Endothelial cell of umbilical vein (primary cell): ENCODE data around the gene MLC1. TPM values are rescaled to one million over a fixed set of nuclear protein-coding genes. Genes with fewer than 3 reads are reported as not detected.

Experiments
- BruUV-seq: library from RNA; stranded (reverse); fragments of 400-500 nt; replicated peaks from 2 replicates; lab custom pipeline; 2021; lab: Mats Ljungman, UMichigan
- CTCF ChIA-PET: fragments of 300-600, 350-600 bp; sonication (Branson Sonifier 250); formaldehyde crosslinking; loops from one replicate; lab custom pipeline; 2021; ENCODE audit warnings: antibody characterized with exemption, inconsistent platforms; lab: Charles Lee
- POLR2A ChIA-PET: fragments of 300-600, 350-600 bp; sonication (Branson Sonifier 250); formaldehyde crosslinking; loops from one replicate; lab custom pipeline; 2021; ENCODE audit warnings: antibody characterized with exemption, inconsistent platforms; lab: Charles Lee
- DNase-seq: peaks from one replicate; pipeline ENCODE4 v3.0.0-alpha.2; 2011; ENCODE audit warnings: low read depth, low spot score
- FAIRE-seq: peaks from 2 replicates; lab custom pipeline; 2011; peaks lifted over from hg19 to GRCh38; lab: Jason Lieb, UNC
- H2AFZ ChIP-seq: 2 replicates; pipeline ENCODE4 v1.6.0; 2012; ENCODE audit warnings: low read depth, low read length, control low read depth, inconsistent platforms
- H3K27ac ChIP-seq: 2 replicates; pipeline ENCODE4 v1.5.1; 2011; ENCODE audit warnings: low read depth, mild to moderate bottlenecking, control low read depth, low read length, moderate library complexity; ENCODE audit not compliant: insufficient read depth
- H3K27me3 ChIP-seq, 2 experiments: 2 replicates each; pipeline versions ENCODE4 v1.6.0 to v1.6.1; 2011; ENCODE audit warnings: low read length in 2 of 2, mixed read lengths in 1 of 2; ENCODE audit not compliant: control insufficient read depth in 2 of 2, insufficient read depth in 2 of 2
- H3K36me3 ChIP-seq, 2 experiments: 2 replicates in 1 of 2; 3 replicates in 1 of 2; pipeline ENCODE4 v1.5.1; 2011; ENCODE audit warnings: low read length in 2 of 2, mild to moderate bottlenecking in 1 of 2, moderate library complexity in 1 of 2; ENCODE audit not compliant: control insufficient read depth in 2 of 2, insufficient read depth in 2 of 2; ENCODE audit errors: extremely low read depth in 1 of 2
- H3K4me1 ChIP-seq: 3 replicates; pipeline ENCODE4 v1.5.1; 2011; ENCODE audit warnings: mild to moderate bottlenecking, low read length; ENCODE audit not compliant: control insufficient read depth, insufficient read depth; ENCODE audit errors: extremely low read depth
- H3K4me2 ChIP-seq: 2 replicates; pipeline ENCODE4 v1.6.1; 2011; ENCODE audit warnings: low read length, control low read depth, mixed read lengths; ENCODE audit not compliant: insufficient read depth
- H3K4me3 ChIP-seq, 3 experiments: fragments of 200-600 bp in 1 of 3; sonication (generic), shearing (Covaris generic) in 1 of 3; replicated peaks in 1 of 3; 2 replicates each; pipeline ENCODE4 v1.5.1; 2011 to 2016; ENCODE audit warnings: control low read depth in 3 of 3, low read length in 3 of 3, mild to moderate bottlenecking in 2 of 3, inconsistent platforms in 1 of 3, low read depth in 1 of 3, moderate library complexity in 1 of 3; ENCODE audit not compliant: insufficient read depth in 1 of 3
- H3K79me2 ChIP-seq: 2 replicates; pipeline ENCODE4 v1.6.0; 2012; ENCODE audit warnings: low read length, inconsistent platforms; ENCODE audit not compliant: control insufficient read depth, insufficient read depth
- H3K9ac ChIP-seq: replicated peaks from 2 replicates; pipeline ENCODE3; 2011; ENCODE audit warnings: low read length, control low read depth; ENCODE audit not compliant: insufficient read depth; ENCODE audit errors: extremely low read depth
- H3K9me1 ChIP-seq: replicated peaks from 3 replicates; pipeline ENCODE4 v1.6.0; 2011; ENCODE audit warnings: mild to moderate bottlenecking, low read length; ENCODE audit not compliant: control insufficient read depth, insufficient read depth; ENCODE audit errors: extremely low read depth
- H3K9me3 ChIP-seq: replicated peaks from 2 replicates; pipeline ENCODE4 v1.5.1; 2012; ENCODE audit warnings: low read length, inconsistent platforms; ENCODE audit not compliant: control insufficient read depth, insufficient read depth
- H4K20me1 ChIP-seq: replicated peaks from 2 replicates; pipeline ENCODE3; 2011; ENCODE audit warnings: mild to moderate bottlenecking, low read length; ENCODE audit not compliant: control insufficient read depth, insufficient read depth; ENCODE audit errors: extremely low read depth
- CTCF ChIP-seq, 2 donors: IDR thresholded peaks; 1 replicate in 1 of 2; 2 replicates in 1 of 2; pipeline ENCODE4 v1.5.1; 2011; ENCODE audit warnings: low read length in 2 of 2, mild to moderate bottlenecking in 2 of 2, moderate library complexity in 2 of 2, control low read depth in 1 of 2, inconsistent platforms in 1 of 2, low read depth in 1 of 2; ENCODE audit not compliant: insufficient read depth in 1 of 2; ENCODE audit errors: extremely low read depth in 1 of 2
- EZH2 ChIP-seq: IDR thresholded peaks from 2 replicates; pipeline ENCODE4 v1.6.1; 2012; ENCODE audit warnings: borderline replicate concordance, low read depth, mild to moderate bottlenecking, moderate library complexity, low read length, inconsistent platforms; ENCODE audit not compliant: severe bottlenecking
- FOS ChIP-seq: IDR thresholded peaks from 2 replicates; pipeline ENCODE4 v1.6.1; 2011; ENCODE audit warnings: mild to moderate bottlenecking, low read length, moderate library complexity, borderline replicate concordance; ENCODE audit not compliant: insufficient read depth
- GATA2 ChIP-seq: IDR thresholded peaks from 2 replicates; pipeline ENCODE4 v1.7.0; 2011; ENCODE audit warnings: low read depth, mild to moderate bottlenecking, moderate library complexity, mixed read lengths, low read length; ENCODE audit not compliant: insufficient read length, insufficient read depth
- JUN ChIP-seq: IDR thresholded peaks from 2 replicates; pipeline ENCODE4 v1.6.1; 2011; ENCODE audit warnings: borderline replicate concordance, low read depth; ENCODE audit not compliant: insufficient read length, insufficient read depth
- MAX ChIP-seq: IDR thresholded peaks from 2 replicates; pipeline ENCODE4 v1.6.1; 2011; ENCODE audit not compliant: insufficient read depth, insufficient read length
- MYC ChIP-seq: IDR thresholded peaks from one replicate; pipeline ENCODE4 v1.6.1; 2011; ENCODE audit warnings: mild to moderate bottlenecking, low read depth, low read length
- POLR2A ChIP-seq: IDR thresholded peaks from 2 replicates; pipeline ENCODE4 v1.6.1; 2012; ENCODE audit warnings: low read depth, mild to moderate bottlenecking, control low read depth, low read length
- POLR2AphosphoS5 ChIP-seq: IDR thresholded peaks from 2 replicates; pipeline ENCODE4 v1.6.1; 2012; ENCODE audit warnings: low read depth, mild to moderate bottlenecking, control low read depth, low read length, moderate library complexity; ENCODE audit not compliant: insufficient read depth
- dilution Hi-C: fragments of 300-500 bp; cut with MboI; formaldehyde crosslinking; loops from one replicate; pipeline ENCODE4 v1.15.0; 2019; ENCODE audit warnings: low sequenced_read_pairs; ENCODE audit not compliant: extremely low pct_ligation_motif_present
- intact Hi-C: fragments of 100-400 bp; cut with micrococcal nuclease; formaldehyde crosslinking; loops from one replicate; pipeline ENCODE4 v1.10.0; 2022
- polyA plus RNA-seq, 4 experiments: library from polyadenylated mRNA; depleted of rRNA in 3 of 4; stranded (reverse) in 3 of 4; unstranded in 1 of 4; fragments of >200 nt; gene quantifications; 2 replicates each; pipeline versions ENCODE4 v1.2.1 to v1.2.3, GENCODE V29; 2011 to 2012; ENCODE audit warnings: missing spikeins in 1 of 4
- total RNA-seq: library from RNA; stranded (reverse); gene quantifications from 2 replicates; pipeline ENCODE4 v1.2.3, GENCODE V29; 2021

Gene MLC1
- total and polyA plus RNA-seq, 2 donors (not counting 3 experiments of a cell fraction or from before 2014, with no cell fraction given): not detected

GRCh38 chr22:50051930-50052329, 33.3 kb downstream of the MLC1 start:
- no peak overlapping the region for H3K4me3 ChIP-seq
- no peak overlapping the region for H2AFZ ChIP-seq
- CTCF ChIA-PET: interaction anchor here (2.0 kb wide), 1 partner anchor 22 kb away, joined by 13 read pairs; no protein-coding TSS in a partner anchor
- DNase-seq (no peak), FAIRE-seq (no peak)
- no TSS peak for BruUV-seq
- H3K27me3 ChIP-seq: no peaks in the 10 kb centered on the region
- TF ChIP-seq MYC (no peak), FOS (no peak), POLR2A (no peak), GATA2 (no peak), POLR2AphosphoS5 (no peak)
- dilution Hi-C loops: no loop called here
- no peak overlapping the region for H3K4me2 ChIP-seq
- H3K9me3 ChIP-seq: no peaks in the 10 kb centered on the region
- intact Hi-C loops: no loop called here
- no peak overlapping the region for H3K27ac ChIP-seq
- H4K20me1 ChIP-seq: no peaks in the 10 kb centered on the region
- POLR2A ChIA-PET: no interaction called here
- H3K9ac ChIP-seq: no peak overlapping the region
- no peaks in the 10 kb centered on the region for H3K4me1 ChIP-seq
- H3K36me3 ChIP-seq: no peaks in the 10 kb centered on the region
- H3K9me1 ChIP-seq: no peaks in the 10 kb centered on the region
- H3K79me2 ChIP-seq: no peaks in the 10 kb centered on the region

GRCh38 chr22:50049299-50050195, 35.7 kb downstream of the MLC1 start:
- DNase-seq: no peak
- TF ChIP-seq FOS: no peak
- no peak for TF ChIP-seq EZH2
- TF ChIP-seq JUN: no peak
- TF ChIP-seq GATA2: no peak
- TF ChIP-seq POLR2AphosphoS5: no peak
- TF ChIP-seq MYC: no peak
- no peak for TF ChIP-seq CTCF (IDR thresholded peaks at IDR 0.05; ENCODE audit: extremely low read depth in 1 of 2, insufficient read depth in 1 of 2, low read depth in 1 of 2, low read length in 2 of 2)
- TF ChIP-seq POLR2A: no peak
- TF ChIP-seq MAX: no peak

More at GRCh38 chr22:50049299-50050195, 35.7 kb downstream of the MLC1 start:
- intact Hi-C loops (no loop called here), dilution Hi-C loops (no loop called here)
- POLR2A ChIA-PET: no interaction called here
- no peak for FAIRE-seq
- Histone ChIP-seq H3K27me3 (no peaks in the 10 kb centered on the region), H3K4me1 (no peaks in the 10 kb centered on the region), H3K36me3 (no peaks in the 10 kb centered on the region), H3K27ac (no peak overlapping the region), H3K4me3 (no peak overlapping the region), H3K79me2 (no peaks in the 10 kb centered on the region), H4K20me1 (no peaks in the 10 kb centered on the region), H2AFZ (no peak overlapping the region), H3K9me3 (no peaks in the 10 kb centered on the region), H3K9ac (no peak overlapping the region), H3K9me1 (no peaks in the 10 kb centered on the region), H3K4me2 (no peak overlapping the region)
- no TSS peak for BruUV-seq
- CTCF ChIA-PET: interaction anchor here (1.3 to 2.0 kb wide), 3 partner anchors 10 to 19 kb away, joined by 3 to 13 read pairs (median 4); no protein-coding TSS in a partner anchor
